ENCODE measurements around the gene SLC16A5. TPM values are rescaled to one million over a fixed set of nuclear protein-coding genes. Genes with fewer than 3 reads are reported as not detected.
"Not testable (repeated sequence)": the region's sequence is repeated elsewhere in the genome, so short reads cannot be mapped to it uniquely, and the experiment has no call there.

Gene SLC16A5
- total and polyA plus RNA-seq, 10 of the 15 experiments (the other 5 are each of a cell fraction or from before 2014, with no cell fraction given) = 0.03 to 3.1 (median 0.96) TPM

GRCh38 chr17:75127936-75128335 lies 40.2 kb downstream of the SLC16A5 start:
- H3K27me3 ChIP-seq (replicated peaks in 1 of 2; ENCODE audit: control insufficient read depth in 2 of 2, insufficient read depth in 2 of 2, low read length in 1 of 2); H3K4me3 ChIP-seq; H4K20me1 ChIP-seq (ENCODE audit: control insufficient read depth, insufficient read depth); SMC1A ChIA-PET (ENCODE audit: uncharacterized antibody, unreplicated experiment); in situ Hi-C loops (cut with MboI); H3K9me3 ChIP-seq (replicated peaks; ENCODE audit: control insufficient read depth, insufficient read depth, low read length); FAIRE-seq; H2AFZ ChIP-seq (ENCODE audit: control insufficient read depth, low read depth, low read length); H3K9ac ChIP-seq (ENCODE audit: control insufficient read depth, insufficient read depth, low read length); ATAC-seq; H3K4me2 ChIP-seq (ENCODE audit: control insufficient read depth, insufficient read depth); H3K36me3 ChIP-seq (ENCODE audit: control insufficient read depth in 2 of 2, insufficient read depth in 2 of 2, low read length in 1 of 2); BruUV-seq (replicated peaks); H3K27ac ChIP-seq (ENCODE audit: control insufficient read depth, insufficient read depth); DNase-seq (ENCODE audit: low read depth, low spot score): not testable (repeated sequence)
- Histone ChIP-seq H3K79me2 (ENCODE audit: control insufficient read depth, insufficient read depth, low read length) (peaks cover 21% of the 10 kb centered on the region), H3K4me1 (ENCODE audit: control insufficient read depth, insufficient read depth, low read length) (peaks cover 24% of the 10 kb centered on the region)
- RAD21 ChIA-PET (ENCODE audit: unreplicated experiment) = interaction anchor here (0.9 kb wide), 1 partner anchor 14 kb away, joined by 4 read pairs; no protein-coding TSS in a partner anchor
- POLR2A ChIA-PET = interaction anchor here (6.2 kb wide), 1 partner anchor 12 kb away, joined by 53 read pairs; no protein-coding TSS in a partner anchor
- intact Hi-C loops (cut with micrococcal nuclease; ENCODE audit: unreplicated experiment) = loop anchor here (5.0 kb wide), 1 partner anchor 166 kb away; no protein-coding TSS in a partner anchor
- 96% methylated on average over 5 of the region's 5 CpGs for WGBS (ENCODE audit: insufficient coverage, insufficient replicate concordance, low lambda C conversion rate, missing lambda C conversion rate)
- CTCF ChIA-PET = interaction anchor here (0.7 to 2.8 kb wide), 2 partner anchors 11 to 44 kb away, joined by 3 to 9 read pairs; no protein-coding TSS in a partner anchor

- FAIRE-seq = no peak
- in situ Hi-C loops (cut with MboI) = no loop called here
- Histone ChIP-seq H3K4me1 (ENCODE audit: control insufficient read depth, insufficient read depth, low read length) (peaks cover 24% of the 10 kb centered on the region), H3K4me3 (no peak overlapping the region), H4K20me1 (ENCODE audit: control insufficient read depth, insufficient read depth) (no peaks in the 10 kb centered on the region), H2AFZ (ENCODE audit: control insufficient read depth, low read depth, low read length) (no peak overlapping the region), H3K79me2 (ENCODE audit: control insufficient read depth, insufficient read depth, low read length) (peaks cover 21% of the 10 kb centered on the region), H3K27ac (ENCODE audit: control insufficient read depth, insufficient read depth) (no peak overlapping the region), H3K27me3 (replicated peaks in 1 of 2; ENCODE audit: control insufficient read depth in 2 of 2, insufficient read depth in 2 of 2, low read length in 1 of 2) (no peaks in the 10 kb centered on the region), H3K4me2 (ENCODE audit: control insufficient read depth, insufficient read depth) (no peak overlapping the region), H3K9me3 (replicated peaks; ENCODE audit: control insufficient read depth, insufficient read depth, low read length) (no peaks in the 10 kb centered on the region), H3K36me3 (ENCODE audit: control insufficient read depth in 2 of 2, insufficient read depth in 2 of 2, low read length in 1 of 2) (peaks cover 3 to 4% of the 10 kb centered on the region in 2 experiments; a peak in 3 of 4 replicates), H3K9ac (ENCODE audit: control insufficient read depth, insufficient read depth, low read length) (no peak overlapping the region)
- DNase-seq (ENCODE audit: low read depth, low spot score) = no peak
- no TSS peak for BruUV-seq (replicated peaks)
- ChIA-PET SMC1A (ENCODE audit: uncharacterized antibody, unreplicated experiment) (interaction anchor here (6.1 kb wide), 1 partner anchor 13 kb away, joined by 77 read pairs; no protein-coding TSS in a partner anchor), POLR2A (interaction anchor here (1.0 to 6.2 kb wide), 3 partner anchors 13 to 55 kb away, joined by 3 to 53 read pairs (median 3); no protein-coding TSS in a partner anchor), CTCF (interaction anchor here (0.7 to 9.3 kb wide), 8 partner anchors 12 to 167 kb away, joined by 3 to 167 read pairs (median 4); no protein-coding TSS in a partner anchor), RAD21 (ENCODE audit: unreplicated experiment) (interaction anchor here (0.6 to 1.0 kb wide), 2 partner anchors 8 to 168 kb away, joined by 3 to 4 read pairs; no protein-coding TSS in a partner anchor)
- intact Hi-C loops (cut with micrococcal nuclease; ENCODE audit: unreplicated experiment) = loop anchor here (5.0 kb wide), 1 partner anchor 167 kb away; no protein-coding TSS in a partner anchor
- ATAC-seq = no peak
- WGBS (ENCODE audit: insufficient coverage, insufficient replicate concordance, low lambda C conversion rate, missing lambda C conversion rate) = 91% methylated on average over 31 of the region's 33 CpGs
- no peak for TF ChIP-seq TAF1 (IDR thresholded peaks at IDR 0.05; ENCODE audit: borderline replicate concordance, low read depth, low read length)
- no peak for TF ChIP-seq NFYB (IDR thresholded peaks at IDR 0.05; ENCODE audit: insufficient read depth, low read depth, low read length)
- no peak for TF ChIP-seq MTA3 (IDR thresholded peaks at IDR 0.05; ENCODE audit: borderline replicate concordance, low read length)
- no peak for TF ChIP-seq EP300 (IDR thresholded peaks at IDR 0.05; ENCODE audit: borderline replicate concordance in 1 of 2, control insufficient read depth in 1 of 2, low read depth in 2 of 2, low read length in 2 of 2)
- TF ChIP-seq CHD1 (IDR thresholded peaks at IDR 0.05; ENCODE audit: low read depth, low read length) = no peak
- TF ChIP-seq ZNF592 (IDR thresholded peaks at IDR 0.05) = no peak
- TF ChIP-seq BMI1 (IDR thresholded peaks at IDR 0.05; ENCODE audit: borderline replicate concordance) = no peak
- no peak for TF ChIP-seq NR2F1 (conservative IDR thresholded peaks at IDR 0.05)
- TF ChIP-seq FOXM1 (IDR thresholded peaks at IDR 0.05; ENCODE audit: low read depth, low read length) = no peak
- TF ChIP-seq SREBF2 (IDR thresholded peaks at IDR 0.05; ENCODE audit: low read length) = no peak
- no peak for TF ChIP-seq YY1 (IDR thresholded peaks at IDR 0.05; ENCODE audit: low read depth, low read length)
- TF ChIP-seq POLR2A (IDR thresholded peaks at IDR 0.05; ENCODE audit: low read depth, low read length) = peak; percentile 65
Measured at GRCh38 chr17:75128694-75129505, 41.1 kb downstream of the SLC16A5 start.
